Measurements from ENCODE around the gene DAB2IP.

- TF ChIP-seq CTCF (IDR thresholded peaks at IDR 0.05; ENCODE audit: low read depth, low read length, poor library complexity, severe bottlenecking) (no peak), EZH2phosphoT487 (IDR thresholded peaks at IDR 0.05; ENCODE audit: borderline replicate concordance, low read length) (no peak)
Observed at GRCh38 chr9:121755581-121755980, 104.1 kb downstream of the DAB2IP start.
